Measurements from ENCODE around the gene POLD4.

- TF ChIP-seq CTCF (conservative IDR thresholded peaks at IDR 0.05 in 1 of 2, IDR thresholded peaks at IDR 0.05 in 1 of 2; ENCODE audit: low read depth in 1 of 2, low read length in 2 of 2) (no peak), EZH2 (IDR thresholded peaks at IDR 0.05; ENCODE audit: low read length, missing control alignments) (no peak)
These were observed 31.6 kb upstream of the POLD4 start for GRCh38 chr11:67384851-67385366.
